PFSK-1 (cell line): ENCODE results near the gene ESCO1.

Experiments used
- POLR2AphosphoS5 ChIP-seq: IDR thresholded peaks from 2 replicates; pipeline ENCODE4 v1.6.1; 2012; ENCODE audit warnings: low read depth, mild to moderate bottlenecking, control low read depth, low read length, moderate library complexity
- REST ChIP-seq, 2 experiments: IDR thresholded peaks; 2 replicates each; pipeline versions ENCODE4 v1.6.1 to v1.8.0; 2011 to 2012; ENCODE audit warnings: low read depth in 2 of 2, low read length in 2 of 2, control low read depth in 1 of 2, inconsistent platforms in 1 of 2, mild to moderate bottlenecking in 1 of 2, moderate library complexity in 1 of 2; ENCODE audit not compliant: insufficient read depth in 1 of 2
- SIN3A ChIP-seq: IDR thresholded peaks from 2 replicates; pipeline ENCODE4 v1.6.1; 2012; ENCODE audit warnings: mild to moderate bottlenecking, low read length, moderate library complexity, borderline replicate concordance; ENCODE audit not compliant: insufficient read depth
- TAF1 ChIP-seq: IDR thresholded peaks from 2 replicates; pipeline ENCODE4 v1.6.1; 2012; ENCODE audit warnings: low read length, control low read depth, borderline replicate concordance; ENCODE audit not compliant: insufficient read depth

GRCh38 chr18:21575656-21576055, 24.8 kb downstream of the ESCO1 start:
- TF ChIP-seq POLR2AphosphoS5 (no peak), REST (IDR thresholded peaks at IDR 0.05; ENCODE audit: insufficient read depth in 1 of 2, low read depth in 2 of 2, low read length in 2 of 2) (no peak), SIN3A (no peak), TAF1 (no peak)
